Transverse colon (tissue), 4 donors: ENCODE results near the gene SPAG8.

Experiments
- CTCF ChIP-seq, 5 experiments: fragments of 200-600 bp in 3 of 5; fragments of 450-650 bp in 2 of 5; sonication (generic) in 3 of 5; IDR thresholded peaks; 1 replicate in 2 of 5; 2 replicates in 3 of 5; pipeline ENCODE4 v1.5.1; 2016 to 2017; ENCODE audit warnings: antibody characterized with exemption in 5 of 5, inconsistent platforms in 3 of 5, mild to moderate bottlenecking in 2 of 5, moderate library complexity in 1 of 5
- EP300 ChIP-seq: sonication (generic); formaldehyde crosslinking; IDR thresholded peaks from one replicate; pipeline ENCODE4 v1.6.1; 2017; ENCODE audit warnings: antibody characterized with exemption, low read depth
- POLR2A ChIP-seq: fragments of 450-650 bp; IDR thresholded peaks from one replicate; pipeline ENCODE4 v1.6.1; 2016; ENCODE audit warnings: antibody characterized with exemption, mild to moderate bottlenecking, moderate library complexity
- POLR2AphosphoS5 ChIP-seq, 3 donors: sonication (generic); formaldehyde crosslinking; IDR thresholded peaks; one replicate each; pipeline ENCODE4 v1.6.1; 2016; ENCODE audit warnings: antibody characterized with exemption in 3 of 3

GRCh38 chr9:35845824-35846771 lies 34.0 kb upstream of the SPAG8 start:
- no peak for TF ChIP-seq CTCF (IDR thresholded peaks at IDR 0.05)
- TF ChIP-seq POLR2A: no peak
- no peak for TF ChIP-seq EP300
- no peak for TF ChIP-seq POLR2AphosphoS5 (IDR thresholded peaks at IDR 0.05)
